Suprapubic skin (tissue), 3 donors: ENCODE results near the gene PARVB.

ENCODE experiments used
- CTCF ChIP-seq, 2 donors: fragments of 200-600 bp in 1 of 2; fragments of 450-650 bp in 1 of 2; sonication (generic) in 1 of 2; IDR thresholded peaks; one replicate each; pipeline ENCODE4 v1.5.1; 2016 to 2019; ENCODE audit warnings: antibody characterized with exemption in 2 of 2, mild to moderate bottlenecking in 1 of 2, moderate library complexity in 1 of 2
- POLR2AphosphoS5 ChIP-seq, 3 donors: sonication (generic); formaldehyde crosslinking; IDR thresholded peaks; one replicate each; pipeline ENCODE4 v1.6.1; 2017; ENCODE audit warnings: antibody characterized with exemption in 3 of 3

- no peak for TF ChIP-seq POLR2AphosphoS5 (IDR thresholded peaks at IDR 0.05)
- no peak for TF ChIP-seq CTCF (IDR thresholded peaks at IDR 0.05)
These were observed 45.9 kb downstream of the PARVB start for GRCh38 chr22:44070029-44070428.
